Lung (tissue), 12 donors: ENCODE results near the gene SYT14. TPM values are rescaled to one million over a fixed set of nuclear protein-coding genes. Genes with fewer than 3 reads are reported as not detected.
"Not testable (repeated sequence)": the region's sequence is repeated elsewhere in the genome, so short reads cannot be mapped to it uniquely, and the experiment has no call there.

Experiments used
- ATAC-seq: fragments of 200-7000 bp; cut with Tn5 transposase; one replicate; pipeline ENCODE4 v1.9.1; 2020; ENCODE audit warnings: moderate number of reproducible peaks; ENCODE audit not compliant: insufficient read depth, low FRiP score
- DNase-seq, 3 donors: peaks; one replicate each; pipeline ENCODE4 v3.0.0-alpha.2; 2013 to 2017
- H3K27ac ChIP-seq, 2 donors: one replicate each; pipeline ENCODE4 v1.5.1; 2013; ENCODE audit warnings: mild to moderate bottlenecking in 2 of 2, moderate library complexity in 2 of 2, control low read depth in 1 of 2, inconsistent platforms in 1 of 2, low read depth in 1 of 2, low read length in 1 of 2
- H3K27me3 ChIP-seq, 3 donors: one replicate each; pipeline ENCODE4 v1.5.1; 2013; ENCODE audit warnings: low read length in 2 of 3; ENCODE audit not compliant: control insufficient read depth in 3 of 3, insufficient read depth in 3 of 3
- H3K36me3 ChIP-seq, 4 donors: one replicate each; pipeline ENCODE4 v1.5.1; 2013; ENCODE audit warnings: low read length in 4 of 4, mild to moderate bottlenecking in 1 of 4, moderate library complexity in 1 of 4; ENCODE audit not compliant: control insufficient read depth in 4 of 4, insufficient read depth in 4 of 4
- H3K4me1 ChIP-seq, 5 donors: one replicate each; pipeline ENCODE4 v1.5.1; 2013; ENCODE audit warnings: low read length in 5 of 5, mild to moderate bottlenecking in 2 of 5, moderate library complexity in 1 of 5; ENCODE audit not compliant: control insufficient read depth in 5 of 5, insufficient read depth in 5 of 5
- H3K4me3 ChIP-seq: one replicate; pipeline ENCODE4 v1.5.1; 2013; ENCODE audit warnings: mild to moderate bottlenecking, control low read depth, moderate library complexity
- H3K9ac ChIP-seq, 2 donors: one replicate each; pipeline ENCODE4 v1.5.1; 2013; ENCODE audit warnings: low read length in 2 of 2, control low read depth in 1 of 2; ENCODE audit not compliant: insufficient read depth in 1 of 2
- H3K9me3 ChIP-seq, 4 donors: one replicate each; pipeline ENCODE4 v1.5.1; 2013; ENCODE audit warnings: low read length in 3 of 4, mild to moderate bottlenecking in 1 of 4, moderate library complexity in 1 of 4; ENCODE audit not compliant: control insufficient read depth in 4 of 4, insufficient read depth in 3 of 4
- WGBS, 2 donors: extraction: QIAGEN DNeasy Blood & Tissue Kit; methylation state at CpG; one replicate each; pipeline ENCODE4 v1.1.7; 2013; 5-methylcytosine and 5-hydroxymethylcytosine counted together
- polyA plus RNA-seq, 2 donors: library from polyadenylated mRNA; stranded (reverse); fragments of 200-250 nt; gene quantifications; one replicate each; pipeline ENCODE4 v1.2.1, GENCODE V29; 2013
- total RNA-seq, 2 donors: library from RNA; depleted of rRNA in 1 of 2; stranded (reverse); fragments of >200 nt in 1 of 2; gene quantifications; one replicate each; pipeline ENCODE4 v1.2.1, GENCODE V29; 2014 to 2021
- TF ChIP-seq, protein P1 (sequence below): IDR thresholded peaks from 2 replicates; pipeline ENCODE4 v1.5.1; 2012; ENCODE audit warnings: mild to moderate bottlenecking; ENCODE audit errors: control extremely low read depth, extremely low read depth
- donor health status: control.
- donor health status: control.
- donor health status: Bipolar disorder and iron deficiency.
- donor health status: healthy.
- donor health status: DM: yes; HTN: yes; CAD: no.

Gene SYT14
- total and polyA plus RNA-seq, 4 donors: under 0.01 to 0.23 TPM; not detected in 2

GRCh38 chr1:209890641-209891330, 47.2 kb upstream of the SYT14 start:
- DNase-seq (no peak), ATAC-seq (no peak)
- WGBS, 2 donors: 63 to 80% methylated on average over 3 of the region's 3 CpGs
- Histone ChIP-seq H3K9ac (no peak overlapping the region), H3K27me3 (no peaks in the 10 kb centered on the region), H3K4me3 (no peak overlapping the region), H3K9me3 (peaks cover 0 to 3% (median 0%) of the 10 kb centered on the region in 4 donors), H3K27ac (no peak overlapping the region), H3K36me3 (no peaks in the 10 kb centered on the region), H3K4me1 (no peaks in the 10 kb centered on the region)
- TF ChIP-seq, protein P1, sequence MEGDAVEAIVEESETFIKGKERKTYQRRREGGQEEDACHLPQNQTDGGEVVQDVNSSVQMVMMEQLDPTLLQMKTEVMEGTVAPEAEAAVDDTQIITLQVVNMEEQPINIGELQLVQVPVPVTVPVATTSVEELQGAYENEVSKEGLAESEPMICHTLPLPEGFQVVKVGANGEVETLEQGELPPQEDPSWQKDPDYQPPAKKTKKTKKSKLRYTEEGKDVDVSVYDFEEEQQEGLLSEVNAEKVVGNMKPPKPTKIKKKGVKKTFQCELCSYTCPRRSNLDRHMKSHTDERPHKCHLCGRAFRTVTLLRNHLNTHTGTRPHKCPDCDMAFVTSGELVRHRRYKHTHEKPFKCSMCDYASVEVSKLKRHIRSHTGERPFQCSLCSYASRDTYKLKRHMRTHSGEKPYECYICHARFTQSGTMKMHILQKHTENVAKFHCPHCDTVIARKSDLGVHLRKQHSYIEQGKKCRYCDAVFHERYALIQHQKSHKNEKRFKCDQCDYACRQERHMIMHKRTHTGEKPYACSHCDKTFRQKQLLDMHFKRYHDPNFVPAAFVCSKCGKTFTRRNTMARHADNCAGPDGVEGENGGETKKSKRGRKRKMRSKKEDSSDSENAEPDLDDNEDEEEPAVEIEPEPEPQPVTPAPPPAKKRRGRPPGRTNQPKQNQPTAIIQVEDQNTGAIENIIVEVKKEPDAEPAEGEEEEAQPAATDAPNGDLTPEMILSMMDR: no peak

GRCh38 chr1:209893751-209894150, 44.3 kb upstream of the SYT14 start:
- Histone ChIP-seq H3K4me1 (no peaks in the 10 kb centered on the region), H3K36me3 (no peaks in the 10 kb centered on the region), H3K9ac (no peak overlapping the region), H3K9me3 (no peaks in the 10 kb centered on the region), H3K27me3 (no peaks in the 10 kb centered on the region), H3K4me3 (no peak overlapping the region), H3K27ac (no peak overlapping the region)
- ATAC-seq: no peak
- TF ChIP-seq, protein P1: no peak
- 89 to 90% methylated on average over 6 of the region's 6 CpGs for WGBS, 2 donors
- DNase-seq: no peak

DNA sequence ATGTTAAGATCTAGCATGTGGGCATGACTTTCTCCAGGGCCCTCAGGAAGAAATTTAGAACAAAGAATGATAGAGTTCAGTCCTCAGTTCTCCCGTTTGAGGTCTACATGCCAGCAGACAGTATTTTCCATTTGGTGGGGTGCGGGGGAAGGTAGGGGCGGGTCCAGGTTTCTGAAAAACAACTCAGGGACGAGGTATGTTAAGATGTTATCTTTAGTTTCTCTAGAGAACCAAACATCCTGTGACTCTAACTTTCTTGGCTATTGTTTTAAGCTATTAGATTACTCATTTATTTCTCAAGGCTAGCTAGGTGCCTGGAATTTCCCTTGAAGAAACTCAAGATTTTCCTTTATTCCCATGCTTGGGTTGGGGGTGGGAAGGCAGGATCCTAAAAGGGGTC, 42.3 kb upstream of the SYT14 start:
- 48 to 64% methylated on average over 4 of the region's 4 CpGs for WGBS, 2 donors
- Histone ChIP-seq H3K4me1 (no peaks in the 10 kb centered on the region), H3K27me3 (no peaks in the 10 kb centered on the region), H3K27ac (no peak overlapping the region), H3K9ac (no peak overlapping the region), H3K4me3 (no peak overlapping the region), H3K36me3 (no peaks in the 10 kb centered on the region), H3K9me3 (peaks cover 0 to 3% (median 0%) of the 10 kb centered on the region in 4 donors)
- DNase-seq (no peak), ATAC-seq (no peak)
- TF ChIP-seq, protein P1: no peak

GRCh38 chr1:209896346-209896745, 41.7 kb upstream of the SYT14 start:
- no peak for ATAC-seq
- Histone ChIP-seq H3K4me3 (no peak overlapping the region), H3K9me3 (peaks cover 0 to 3% (median 0%) of the 10 kb centered on the region in 4 donors), H3K27ac (no peak overlapping the region), H3K36me3 (no peaks in the 10 kb centered on the region), H3K4me1 (no peaks in the 10 kb centered on the region), H3K9ac (no peak overlapping the region), H3K27me3 (no peaks in the 10 kb centered on the region)
- no peak for DNase-seq
- TF ChIP-seq, protein P1: no peak
- 90 to 94% methylated on average over 4 of the region's 4 CpGs for WGBS, 2 donors

DNA sequence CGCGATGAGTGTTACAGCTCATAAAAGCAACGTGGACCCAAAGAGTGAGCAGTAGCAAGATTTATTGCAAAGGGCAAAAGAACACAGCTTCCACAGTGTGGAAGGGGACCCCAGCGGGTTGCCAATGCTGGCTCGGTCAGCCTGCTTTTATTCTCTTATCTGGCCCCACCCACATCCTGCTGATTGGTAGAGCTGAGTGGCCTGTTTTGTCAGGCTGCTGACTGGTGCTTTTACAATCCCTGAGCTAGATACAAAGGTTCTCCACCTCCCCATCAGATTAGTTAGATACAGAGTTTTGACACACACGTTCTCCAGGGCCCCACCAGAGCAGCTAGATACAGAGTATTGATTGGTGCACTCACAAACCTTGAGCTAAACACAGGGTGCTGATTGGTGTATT, 39.7 kb upstream of the SYT14 start:
- H3K36me3 ChIP-seq, H3K27me3 ChIP-seq, H3K9ac ChIP-seq, H3K4me1 ChIP-seq, H3K27ac ChIP-seq, ATAC-seq, H3K4me3 ChIP-seq, H3K9me3 ChIP-seq, DNase-seq: not testable (repeated sequence)
- WGBS, 2 donors: 85 to 88% methylated on average over 6 of the region's 6 CpGs
